Testis (tissue), 2 donors: ENCODE data around the gene MILR1.

Source experiments
- CTCF ChIP-seq, 3 experiments: fragments of 450-650 bp in 2 of 3; fragments of 200-600 bp in 1 of 3; sonication (generic) in 1 of 3; IDR thresholded peaks; one replicate each; pipeline ENCODE4 v1.5.1; 2016 to 2019; ENCODE audit warnings: antibody characterized with exemption in 3 of 3, mild to moderate bottlenecking in 2 of 3, moderate library complexity in 1 of 3
- POLR2A ChIP-seq: fragments of 450-650 bp; IDR thresholded peaks from one replicate; pipeline ENCODE4 v1.6.1; 2017; ENCODE audit warnings: antibody characterized with exemption, mild to moderate bottlenecking, moderate library complexity

- TF ChIP-seq CTCF (IDR thresholded peaks at IDR 0.05) (no peak), POLR2A (no peak)
Measured at GRCh38 chr17:64457156-64457555, 8.2 kb downstream of the MILR1 start.
